CD4-positive, CD25-positive, alpha-beta regulatory T cell (primary cell): ENCODE data around the gene SATB1. TPM values are rescaled to one million over a fixed set of nuclear protein-coding genes. Genes with fewer than 3 reads are reported as not detected.

Source experiments
- ATAC-seq, 2 donors: fragments of 150-1000 bp; cut with Tn5 transposase; one replicate each; pipeline ENCODE4 v1.10.0; 2021; ENCODE audit warnings: low read depth in 2 of 2, moderate number of reproducible peaks in 2 of 2, moderate library complexity in 1 of 2
- DNase-seq, 3 donors: peaks; one replicate each; pipeline versions ENCODE4 v3.0.0 to v3.0.0-alpha.2; 2012 to 2022; ENCODE audit warnings: mixed read lengths in 1 of 3
- H3K27ac ChIP-seq: one replicate; pipeline ENCODE4 v1.7.0; 2013; ENCODE audit warnings: mild to moderate bottlenecking, low read length; ENCODE audit not compliant: insufficient read depth, poor library complexity, severe bottlenecking
- H3K27me3 ChIP-seq: one replicate; pipeline ENCODE4 v1.7.0; 2013; ENCODE audit warnings: low read length; ENCODE audit not compliant: control insufficient read depth, insufficient read depth
- H3K36me3 ChIP-seq: one replicate; pipeline ENCODE4 v1.7.0; 2013; ENCODE audit warnings: mild to moderate bottlenecking, low read length, moderate library complexity; ENCODE audit not compliant: control insufficient read depth, insufficient read depth
- H3K4me1 ChIP-seq: 2 replicates; pipeline ENCODE4 v1.7.0; 2013; ENCODE audit warnings: mild to moderate bottlenecking, low read length; ENCODE audit not compliant: insufficient read depth, control insufficient read depth, poor library complexity, severe bottlenecking
- H3K4me3 ChIP-seq: one replicate; pipeline ENCODE4 v1.7.0; 2013; ENCODE audit warnings: low read depth, mild to moderate bottlenecking, low read length, moderate library complexity
- H3K9me3 ChIP-seq, 2 experiments: 1 replicate in 1 of 2; 2 replicates in 1 of 2; pipeline ENCODE4 v1.7.0; 2013; ENCODE audit warnings: low read length in 2 of 2, mild to moderate bottlenecking in 1 of 2, moderate library complexity in 1 of 2; ENCODE audit not compliant: control insufficient read depth in 2 of 2
- H3K27ac Mint-ChIP-seq, 3 donors: one replicate each; pipeline ENCODE4 v1.8.0; 2020 to 2022; ENCODE audit warnings: mild to moderate bottlenecking in 3 of 3, mixed read lengths in 3 of 3, moderate library complexity in 2 of 3
- H3K27me3 Mint-ChIP-seq: one replicate; pipeline ENCODE4 v1.8.0; 2022; ENCODE audit warnings: mild to moderate bottlenecking, mixed read lengths
- H3K36me3 Mint-ChIP-seq: one replicate; pipeline ENCODE4 v1.8.0; 2020; ENCODE audit warnings: mixed read lengths
- H3K4me1 Mint-ChIP-seq, 4 donors: one replicate each; pipeline ENCODE4 v1.8.0; 2020 to 2022; ENCODE audit warnings: mixed read lengths in 4 of 4, mild to moderate bottlenecking in 1 of 4
- H3K4me3 Mint-ChIP-seq, 4 donors: one replicate each; pipeline ENCODE4 v1.8.0; 2020 to 2022; ENCODE audit warnings: mild to moderate bottlenecking in 4 of 4, mixed read lengths in 4 of 4, moderate library complexity in 3 of 4
- H3K9me3 Mint-ChIP-seq, 7 donors: one replicate each; pipeline ENCODE4 v1.8.0; 2020 to 2022; ENCODE audit warnings: mixed read lengths in 7 of 7, mild to moderate bottlenecking in 3 of 7, moderate library complexity in 2 of 7
- polyA plus RNA-seq, 4 donors: library from polyadenylated mRNA; unstranded; fragments of 300-500 nt; fragmentation: Illumina TruSeq; gene quantifications; one replicate each; pipeline ENCODE4 v1.2.3, GENCODE V29; 2021
- total RNA-seq: library from RNA; stranded (reverse); gene quantifications from one replicate; pipeline ENCODE4 v1.2.3, GENCODE V29; 2022

SATB1 gene
- total and polyA plus RNA-seq, 5 donors from 2014 or later: 31.8 to 121 (median 72.1) TPM

DNA sequence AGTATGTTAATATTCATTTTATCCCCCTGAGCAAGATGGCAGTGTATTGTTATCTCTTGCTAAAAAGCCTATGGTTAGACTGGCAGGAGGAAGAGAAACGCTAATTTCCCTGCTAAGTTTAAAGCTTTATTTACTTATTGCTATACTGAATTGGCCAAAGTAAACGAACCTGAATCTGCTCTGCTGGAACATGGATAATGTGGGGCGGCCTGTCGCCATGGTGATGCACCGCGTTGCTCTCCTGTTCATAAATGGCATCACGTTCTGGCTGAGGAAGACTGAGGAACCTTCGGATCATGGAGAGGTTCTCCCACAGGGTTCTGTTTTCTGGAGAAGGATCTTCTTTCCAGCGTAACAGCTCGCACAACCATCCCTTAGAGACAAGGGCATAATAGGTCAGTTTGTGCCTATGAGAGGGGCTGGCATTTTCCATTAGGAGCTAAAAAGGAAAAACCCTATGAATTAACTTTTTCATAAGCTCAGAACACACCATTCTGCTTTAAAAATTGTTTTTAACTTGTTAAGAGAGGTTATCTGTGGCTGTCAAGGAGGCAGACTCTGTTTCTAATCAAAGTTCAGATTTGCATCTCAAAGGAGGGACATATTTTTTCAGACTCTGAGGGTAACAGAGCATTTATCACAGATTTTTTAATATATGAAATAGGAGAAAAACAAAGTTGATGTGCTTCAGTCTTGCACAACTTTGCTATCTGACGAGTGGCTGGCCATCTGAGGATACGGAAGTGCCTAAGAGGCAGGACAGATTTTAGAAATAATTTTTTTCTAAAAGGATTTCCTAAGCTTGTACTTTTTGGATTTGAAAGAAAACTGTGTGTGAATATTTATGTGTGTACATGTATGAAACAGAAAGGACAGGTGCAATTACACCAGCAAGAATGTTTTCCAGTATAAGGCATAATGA lies 73.1 kb downstream of the SATB1 start:
- Mint-ChIP-seq H3K36me3 (peaks cover 32% of the 10 kb centered on the region), H3K27me3 (no peaks in the 10 kb centered on the region), H3K9me3 (no peaks in the 10 kb centered on the region), H3K4me3 (no peak overlapping the region), H3K4me1 (peaks cover 0 to 11% (median 8%) of the 10 kb centered on the region in 4 donors), H3K27ac (peak overlapping the region in 1 of 3 donors; percentile 11)
- peaks cover 24% of the 10 kb centered on the region for H3K36me3 ChIP-seq
- no peaks in the 10 kb centered on the region for H3K4me1 ChIP-seq
- H3K27me3 ChIP-seq: no peaks in the 10 kb centered on the region
- no peak overlapping the region for H3K4me3 ChIP-seq
- ATAC-seq (no peak), DNase-seq (no peak)
- H3K27ac ChIP-seq: no peak overlapping the region
- no peaks in the 10 kb centered on the region for H3K9me3 ChIP-seq

DNA sequence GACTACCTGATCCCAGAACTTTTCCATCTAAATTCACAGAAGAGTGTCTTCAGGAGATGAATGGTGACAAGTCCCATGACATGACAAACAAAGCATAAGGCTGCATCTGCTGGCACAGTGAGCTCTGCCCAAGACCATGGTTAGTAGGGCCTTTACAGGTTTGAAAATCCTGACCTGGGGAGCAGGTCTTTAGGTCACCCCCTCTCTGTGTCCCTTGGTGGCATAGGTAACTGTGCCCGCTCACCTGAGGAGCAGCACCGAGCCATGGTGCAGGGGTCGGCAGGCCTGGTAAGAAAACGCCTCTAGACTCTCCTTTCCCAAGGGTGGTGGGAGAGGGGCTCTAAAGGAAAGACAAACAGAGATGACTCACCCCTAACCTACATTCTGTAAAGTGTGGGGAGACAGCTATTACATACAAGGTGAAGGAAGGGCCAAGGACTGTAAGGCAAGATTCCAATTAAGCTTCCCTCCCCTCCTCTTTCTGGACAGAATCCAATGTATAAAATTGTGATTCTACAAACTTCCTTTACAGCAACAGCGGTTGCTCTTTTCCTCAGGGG lies 74.0 kb downstream of the SATB1 start:
- no peaks in the 10 kb centered on the region for H3K9me3 ChIP-seq
- peaks cover 32% of the 10 kb centered on the region for H3K36me3 Mint-ChIP-seq
- no peak for ATAC-seq
- no peaks in the 10 kb centered on the region for H3K27me3 Mint-ChIP-seq
- no peaks in the 10 kb centered on the region for H3K27me3 ChIP-seq
- H3K27ac Mint-ChIP-seq: no peak overlapping the region
- DNase-seq: no peak
- no peaks in the 10 kb centered on the region for H3K4me1 ChIP-seq
- H3K4me1 Mint-ChIP-seq: peaks cover 0 to 11% (median 8%) of the 10 kb centered on the region in 4 donors
- peaks cover 24% of the 10 kb centered on the region for H3K36me3 ChIP-seq
- no peak overlapping the region for H3K27ac ChIP-seq
- H3K9me3 Mint-ChIP-seq: no peaks in the 10 kb centered on the region
- H3K4me3 Mint-ChIP-seq: no peak overlapping the region
- H3K4me3 ChIP-seq: no peak overlapping the region

DNA sequence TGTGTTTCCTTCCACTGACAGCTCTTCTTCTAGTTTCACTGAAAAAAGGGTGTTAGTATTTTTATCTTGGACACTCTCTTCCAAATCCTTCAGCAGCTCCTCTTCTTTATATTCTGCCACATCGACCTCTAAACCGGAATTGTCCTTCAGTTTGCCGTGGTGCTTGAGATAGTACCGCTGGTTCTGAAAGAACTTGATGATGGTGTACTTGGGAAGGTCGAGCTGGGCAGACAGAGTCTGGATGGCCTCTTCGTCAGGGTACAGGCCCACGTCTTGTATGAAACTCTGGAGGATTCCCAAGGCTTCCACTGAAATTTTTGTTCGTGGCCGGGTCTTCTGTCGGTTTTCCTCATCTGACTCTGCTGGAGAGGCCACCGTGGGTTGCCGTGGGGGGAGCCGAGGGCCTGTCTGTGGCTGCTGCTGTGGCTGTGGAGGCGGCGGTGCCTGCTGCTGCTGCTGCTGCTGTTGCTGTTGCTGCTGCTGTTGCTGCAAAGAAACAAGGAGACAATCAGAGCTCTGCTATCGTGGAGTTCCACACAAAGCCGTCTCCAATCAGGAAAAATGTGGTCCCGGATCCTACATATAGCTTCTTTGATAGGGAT lies 75.8 kb downstream of the SATB1 start:
- ATAC-seq: no peak
- no peaks in the 10 kb centered on the region for H3K27me3 ChIP-seq
- H3K36me3 Mint-ChIP-seq: peaks cover 32% of the 10 kb centered on the region

DNA sequence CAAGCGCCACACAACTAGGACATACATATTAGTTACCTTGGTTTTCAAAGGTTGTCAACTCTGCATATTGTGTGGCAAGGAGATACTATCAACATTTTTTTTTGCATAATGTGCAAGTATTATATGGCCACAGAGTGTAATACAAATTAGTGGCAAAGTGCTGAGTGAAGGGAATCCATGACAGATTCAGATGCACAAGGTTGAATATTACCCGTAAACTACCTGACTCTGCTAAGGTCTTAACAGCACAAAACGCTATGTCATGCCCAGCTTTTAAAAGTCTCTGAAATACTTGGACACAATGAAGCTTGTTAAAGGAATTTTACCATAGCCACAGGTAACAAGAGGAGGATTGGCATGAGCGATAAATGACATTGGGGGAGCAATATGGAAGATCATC lies 79.0 kb downstream of the SATB1 start:
- Histone ChIP-seq H3K27me3 (peaks cover 3% of the 10 kb centered on the region), H3K27ac (no peak overlapping the region), H3K36me3 (peaks cover 15% of the 10 kb centered on the region), H3K4me3 (no peak overlapping the region), H3K9me3 (no peaks in the 10 kb centered on the region), H3K4me1 (no peaks in the 10 kb centered on the region)
- Mint-ChIP-seq H3K27me3 (no peaks in the 10 kb centered on the region), H3K36me3 (peaks cover 16% of the 10 kb centered on the region), H3K4me3 (no peak overlapping the region), H3K9me3 (no peaks in the 10 kb centered on the region), H3K27ac (no peak overlapping the region), H3K4me1 (peaks cover 0 to 8% (median 4%) of the 10 kb centered on the region in 4 donors)
- ATAC-seq (no peak), DNase-seq (no peak)

More for the DNA sequence above, 75.8 kb downstream of the SATB1 start:
- no peaks in the 10 kb centered on the region for H3K4me1 ChIP-seq
- Mint-ChIP-seq H3K27me3 (no peaks in the 10 kb centered on the region), H3K4me1 (peaks cover 0 to 12% (median 10%) of the 10 kb centered on the region in 4 donors), H3K9me3 (no peaks in the 10 kb centered on the region), H3K4me3 (no peak overlapping the region), H3K27ac (no peak overlapping the region)
- H3K4me3 ChIP-seq: no peak overlapping the region
- H3K27ac ChIP-seq: no peak overlapping the region
- H3K9me3 ChIP-seq: no peaks in the 10 kb centered on the region
- H3K36me3 ChIP-seq: peaks cover 24% of the 10 kb centered on the region
- DNase-seq: no peak

DNA sequence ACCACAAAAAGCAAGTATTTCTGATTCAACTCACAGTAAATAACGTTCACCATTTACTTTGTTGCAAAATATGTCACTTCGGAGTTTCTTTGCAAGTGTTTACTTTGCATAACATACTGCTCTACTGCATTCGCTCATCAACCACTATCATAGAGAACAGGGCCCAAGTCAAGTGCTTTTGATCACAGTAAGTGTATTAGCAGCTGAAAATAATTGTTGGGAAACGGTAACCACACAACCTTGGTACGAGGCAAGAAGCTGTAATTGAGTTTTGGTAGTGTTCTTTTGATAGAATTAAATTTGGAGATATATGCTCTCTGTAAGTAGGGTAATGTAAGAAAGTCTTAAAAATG lies 80.1 kb downstream of the SATB1 start:
- H3K4me1 ChIP-seq: no peaks in the 10 kb centered on the region
- Mint-ChIP-seq H3K27ac (no peak overlapping the region), H3K9me3 (no peaks in the 10 kb centered on the region), H3K4me3 (no peak overlapping the region), H3K36me3 (peaks cover 12% of the 10 kb centered on the region), H3K4me1 (peaks cover 0 to 8% (median 4%) of the 10 kb centered on the region in 4 donors), H3K27me3 (no peaks in the 10 kb centered on the region)
- H3K4me3 ChIP-seq: no peak overlapping the region
- no peaks in the 10 kb centered on the region for H3K9me3 ChIP-seq
- peak in 1 of 3 donors; percentile 13 for DNase-seq
- no peak overlapping the region for H3K27ac ChIP-seq
- H3K36me3 ChIP-seq: peaks cover 11% of the 10 kb centered on the region
- H3K27me3 ChIP-seq: peaks cover 3% of the 10 kb centered on the region
- ATAC-seq: no peak

DNA sequence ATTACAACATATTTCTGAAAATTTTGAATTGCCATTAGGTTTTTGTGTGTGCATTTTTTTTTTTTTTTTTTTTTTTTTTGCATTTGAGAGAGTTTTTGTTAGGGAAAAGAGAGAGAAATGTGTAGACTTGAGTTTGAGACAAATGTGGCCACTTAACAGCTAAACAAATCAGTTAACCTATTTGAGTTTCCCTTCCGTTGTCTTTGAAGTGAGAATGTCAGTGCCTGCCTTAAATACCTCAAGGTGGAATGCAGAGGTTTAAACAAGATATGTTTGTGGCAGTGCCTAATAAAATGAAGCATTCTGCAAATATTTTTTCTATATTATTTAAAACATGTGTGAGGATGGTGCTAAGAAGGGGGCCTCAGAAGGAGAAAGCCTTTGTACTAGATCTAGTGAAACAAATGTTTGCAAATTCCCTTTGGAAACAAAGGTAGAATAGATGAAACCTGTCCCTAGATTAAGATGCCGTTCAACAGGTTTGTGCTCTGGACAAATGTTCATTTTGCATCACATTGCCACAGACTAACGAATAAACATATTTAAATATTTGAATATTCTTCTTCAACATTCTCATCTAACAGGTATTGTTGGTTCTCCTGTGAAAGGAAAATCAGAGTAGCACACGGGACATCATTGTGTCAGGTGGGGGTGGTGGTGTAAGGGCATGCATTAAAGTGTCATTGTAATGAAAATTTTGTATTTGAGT lies 80.7 kb downstream of the SATB1 start:
- Histone ChIP-seq H3K9me3 (no peaks in the 10 kb centered on the region), H3K27me3 (peaks cover 3% of the 10 kb centered on the region), H3K4me1 (no peaks in the 10 kb centered on the region), H3K27ac (no peak overlapping the region), H3K36me3 (peaks cover 7% of the 10 kb centered on the region), H3K4me3 (no peak overlapping the region)
- Mint-ChIP-seq H3K36me3 (peaks cover 6% of the 10 kb centered on the region), H3K27ac (no peak overlapping the region), H3K9me3 (no peaks in the 10 kb centered on the region), H3K4me3 (no peak overlapping the region), H3K4me1 (peaks cover 0 to 5% (median 2%) of the 10 kb centered on the region in 4 donors), H3K27me3 (no peaks in the 10 kb centered on the region)
- no peak for DNase-seq
- no peak for ATAC-seq

DNA sequence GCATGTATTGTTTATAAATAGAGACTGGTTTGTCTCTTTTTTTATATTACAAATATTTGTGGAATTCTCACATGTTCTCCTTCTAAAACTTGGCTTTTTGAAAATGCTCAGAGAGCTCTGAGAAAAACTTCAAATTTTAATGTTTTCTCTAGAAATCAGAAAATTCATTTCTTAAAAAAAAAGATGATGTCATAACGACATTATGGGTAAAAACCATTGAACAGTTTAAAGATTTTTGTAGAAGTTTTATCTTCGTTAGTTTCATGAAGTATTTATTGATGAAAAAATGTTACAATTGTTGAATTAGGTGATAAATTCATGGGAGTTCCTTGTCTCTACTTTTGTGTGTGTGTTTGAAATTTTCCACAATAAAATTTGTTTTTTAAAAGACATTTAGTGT lies 81.3 kb downstream of the SATB1 start:
- Histone ChIP-seq H3K4me1 (no peaks in the 10 kb centered on the region), H3K36me3 (peaks cover 5% of the 10 kb centered on the region), H3K4me3 (no peak overlapping the region), H3K27ac (no peak overlapping the region), H3K27me3 (peaks cover 4% of the 10 kb centered on the region), H3K9me3 (no peaks in the 10 kb centered on the region)
- no peaks in the 10 kb centered on the region for H3K27me3 Mint-ChIP-seq
- no peak overlapping the region for H3K27ac Mint-ChIP-seq
- H3K4me1 Mint-ChIP-seq: peaks cover 0 to 5% (median 2%) of the 10 kb centered on the region in 4 donors
- ATAC-seq: no peak
- no peak overlapping the region for H3K4me3 Mint-ChIP-seq
- no peak for DNase-seq
- peaks cover 1% of the 10 kb centered on the region for H3K36me3 Mint-ChIP-seq
- H3K9me3 Mint-ChIP-seq: no peaks in the 10 kb centered on the region
